Hematopoietic multipotent progenitor cell treated with erythropoietin and hydrocortisone succinate and interleukin-3 and kit ligand, for 17 days (in vitro differentiated cells): ENCODE measurements around the gene TRIM63.

ENCODE experiments used
- DNase-seq: peaks from one replicate; pipeline ENCODE4 v3.0.0-alpha.2; 2015; ENCODE audit warnings: low spot score

The TRIM63 gene

DNA sequence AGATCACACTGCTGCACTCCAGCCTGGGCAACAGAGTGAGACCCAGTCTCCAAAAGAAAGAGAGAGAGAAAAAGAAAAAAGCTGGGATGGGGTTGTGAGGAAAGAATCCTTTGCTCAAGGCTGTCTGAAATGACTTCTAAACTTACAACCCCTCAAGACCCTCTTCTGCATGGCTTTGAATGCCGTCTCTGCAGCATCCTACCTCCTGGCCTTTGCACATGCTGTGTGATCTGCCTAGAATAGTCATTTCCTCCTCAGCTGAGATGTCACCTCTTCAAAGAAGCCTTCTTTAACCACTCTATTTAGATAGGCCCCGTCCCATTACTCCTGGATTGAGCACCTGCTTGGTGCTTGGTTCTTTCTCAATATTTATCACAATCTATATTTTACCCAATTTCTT is 17.4 kb upstream of the TRIM63 start:
- no peak for DNase-seq

DNA sequence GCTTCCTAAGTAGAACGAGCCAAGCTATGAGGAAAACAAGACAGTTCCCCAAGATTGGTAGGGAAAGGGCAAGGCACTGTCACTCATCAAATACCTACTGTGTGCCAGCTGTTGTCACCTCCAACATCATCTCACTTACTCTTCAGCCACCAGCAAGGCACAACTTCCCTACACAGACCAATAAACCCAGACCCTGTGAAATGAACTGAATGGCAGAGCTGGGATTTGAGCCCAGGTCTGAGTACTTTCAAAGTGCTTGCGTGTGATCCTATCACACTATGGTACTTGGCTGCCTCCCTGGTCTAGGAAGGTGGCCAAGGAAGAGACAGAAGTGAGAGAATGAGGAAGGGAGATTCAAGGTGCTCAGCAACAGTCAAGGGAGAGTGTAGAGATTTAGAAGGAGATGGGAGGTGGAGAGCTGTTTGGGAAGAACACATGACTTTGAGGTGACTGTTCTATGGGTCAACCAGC is 16.7 kb upstream of the TRIM63 start:
- DNase-seq = no peak

DNA sequence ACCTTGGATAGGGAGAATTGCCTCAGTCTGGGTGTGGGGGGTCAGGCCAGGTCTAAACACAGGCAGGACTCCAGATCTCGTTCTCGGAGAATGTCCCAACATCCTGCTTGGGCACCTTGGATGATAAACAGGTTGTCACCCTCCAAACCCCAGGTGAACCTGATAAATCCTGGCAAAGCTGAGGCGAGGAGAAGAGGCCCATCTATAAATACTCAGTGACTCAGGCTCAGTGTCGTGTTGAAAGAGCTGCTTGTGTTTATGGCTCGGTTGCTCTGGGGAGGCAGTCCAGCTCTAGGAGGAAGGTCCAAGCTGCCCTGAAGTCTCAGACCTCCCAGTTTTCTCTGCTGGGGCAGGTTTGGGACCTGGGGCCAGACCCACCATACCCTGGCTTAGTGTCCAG is 15.8 kb upstream of the TRIM63 start:
- no peak for DNase-seq

DNA sequence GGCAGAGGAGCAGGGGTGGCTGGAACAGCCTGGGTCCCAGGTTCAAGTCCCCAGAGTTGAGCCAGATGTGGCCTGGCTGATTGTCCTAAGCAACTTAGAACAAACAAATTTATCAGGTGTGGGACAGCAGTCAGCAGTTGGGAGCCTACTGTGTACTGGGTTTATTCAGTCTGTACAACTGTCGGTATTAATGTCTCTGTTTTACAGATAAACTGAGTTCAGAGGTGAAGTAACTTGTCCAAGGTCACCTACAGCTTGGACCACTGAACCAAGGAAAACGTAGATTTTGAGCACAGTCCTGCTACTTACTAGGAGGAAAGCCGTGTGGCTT is 14.6 kb upstream of the TRIM63 start:
- no peak for DNase-seq

DNA sequence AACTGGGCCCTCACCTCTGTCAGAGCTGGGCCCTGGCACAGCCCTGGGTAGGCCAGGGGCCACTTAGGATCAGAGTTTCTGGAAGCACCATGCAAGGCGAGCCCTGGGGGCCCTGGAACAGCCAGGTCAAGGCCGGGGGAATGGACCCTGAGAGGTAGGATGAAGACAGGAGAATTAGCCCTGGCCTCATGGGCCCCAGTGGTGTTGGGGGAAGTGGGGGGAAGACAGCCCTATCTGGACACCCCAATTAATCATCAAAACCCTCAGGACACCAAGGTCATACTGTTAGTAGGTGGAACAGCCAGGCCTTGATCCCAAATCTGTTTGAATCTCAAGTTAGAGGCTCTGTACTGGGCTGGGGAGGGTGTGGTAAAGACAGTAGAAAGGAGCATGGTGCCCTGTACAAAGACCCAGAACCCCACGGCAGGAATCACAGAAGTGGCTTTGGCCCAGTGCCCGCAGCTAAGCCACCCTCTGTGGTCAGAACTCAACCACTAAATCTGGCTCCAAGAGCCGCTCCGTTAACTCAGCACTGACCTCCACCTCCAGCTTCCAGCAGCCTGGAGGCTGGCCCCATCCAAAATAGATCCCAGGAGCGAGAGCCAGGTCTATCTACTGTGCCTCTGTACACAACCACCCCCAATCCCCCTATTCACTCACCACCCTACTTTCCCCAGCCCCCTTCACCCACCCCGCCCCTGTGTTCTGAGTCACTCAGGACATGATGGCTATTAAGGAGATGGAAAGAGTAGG is 14.0 kb upstream of the TRIM63 start:
- no peak for DNase-seq

DNA sequence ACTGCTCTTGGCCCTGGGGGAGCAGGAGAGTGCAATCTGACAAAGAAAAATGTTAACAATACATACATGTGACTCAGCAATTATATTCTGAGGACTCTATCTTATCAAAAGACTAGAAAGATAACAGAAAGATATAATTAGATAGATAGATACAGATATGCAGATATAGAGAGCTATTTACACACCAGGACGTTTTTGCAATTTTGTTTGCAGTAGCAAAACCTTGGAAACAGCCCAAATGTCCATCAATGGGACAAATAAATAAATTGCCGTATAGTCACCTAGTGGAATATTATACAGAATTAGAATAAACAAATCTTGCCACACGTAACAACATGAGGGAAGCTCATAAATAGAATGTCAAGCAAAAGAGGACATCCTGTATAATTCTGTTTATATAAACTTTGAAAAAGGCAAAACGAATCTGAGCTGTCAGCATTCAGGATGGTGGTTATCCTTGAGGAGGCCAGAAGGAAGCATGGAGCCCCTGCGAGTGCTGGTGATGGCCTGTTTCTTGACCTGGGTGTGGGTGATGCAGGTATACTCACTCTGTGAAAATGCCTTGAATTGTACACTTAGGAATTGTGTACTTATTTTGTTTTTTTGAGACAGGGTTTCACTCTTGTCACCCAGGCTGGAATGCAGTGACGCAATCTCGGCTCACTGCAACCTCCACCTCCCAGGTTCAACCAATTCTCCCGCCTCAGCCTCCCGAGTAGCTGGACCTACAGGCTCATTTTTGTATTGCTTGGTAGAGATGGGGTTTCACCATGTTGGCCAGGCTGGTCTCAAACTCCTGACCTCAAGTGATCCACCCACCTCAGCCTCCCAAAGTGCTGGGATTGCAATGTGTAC is 12.8 kb upstream of the TRIM63 start:
- no peak for DNase-seq

DNA sequence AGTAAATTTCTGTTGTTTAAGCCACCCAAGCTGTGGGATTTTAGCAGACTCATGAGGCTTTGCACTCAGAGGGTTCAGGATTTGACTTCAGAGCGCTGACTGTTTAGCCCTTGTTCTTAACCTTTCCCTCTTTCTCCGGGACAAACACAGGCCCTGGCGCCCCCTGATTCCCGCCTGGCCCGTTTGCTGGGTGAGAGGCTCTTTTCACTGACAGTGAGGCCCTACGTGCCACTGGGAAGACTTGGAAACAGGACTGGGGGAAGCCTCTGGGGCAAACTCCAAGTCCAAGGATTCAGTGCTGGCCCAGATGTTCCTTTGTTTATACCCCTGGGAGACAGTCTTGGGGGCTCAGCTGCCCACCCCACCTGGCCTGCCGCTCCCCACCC is 11.7 kb upstream of the TRIM63 start:
- DNase-seq = no peak

DNA sequence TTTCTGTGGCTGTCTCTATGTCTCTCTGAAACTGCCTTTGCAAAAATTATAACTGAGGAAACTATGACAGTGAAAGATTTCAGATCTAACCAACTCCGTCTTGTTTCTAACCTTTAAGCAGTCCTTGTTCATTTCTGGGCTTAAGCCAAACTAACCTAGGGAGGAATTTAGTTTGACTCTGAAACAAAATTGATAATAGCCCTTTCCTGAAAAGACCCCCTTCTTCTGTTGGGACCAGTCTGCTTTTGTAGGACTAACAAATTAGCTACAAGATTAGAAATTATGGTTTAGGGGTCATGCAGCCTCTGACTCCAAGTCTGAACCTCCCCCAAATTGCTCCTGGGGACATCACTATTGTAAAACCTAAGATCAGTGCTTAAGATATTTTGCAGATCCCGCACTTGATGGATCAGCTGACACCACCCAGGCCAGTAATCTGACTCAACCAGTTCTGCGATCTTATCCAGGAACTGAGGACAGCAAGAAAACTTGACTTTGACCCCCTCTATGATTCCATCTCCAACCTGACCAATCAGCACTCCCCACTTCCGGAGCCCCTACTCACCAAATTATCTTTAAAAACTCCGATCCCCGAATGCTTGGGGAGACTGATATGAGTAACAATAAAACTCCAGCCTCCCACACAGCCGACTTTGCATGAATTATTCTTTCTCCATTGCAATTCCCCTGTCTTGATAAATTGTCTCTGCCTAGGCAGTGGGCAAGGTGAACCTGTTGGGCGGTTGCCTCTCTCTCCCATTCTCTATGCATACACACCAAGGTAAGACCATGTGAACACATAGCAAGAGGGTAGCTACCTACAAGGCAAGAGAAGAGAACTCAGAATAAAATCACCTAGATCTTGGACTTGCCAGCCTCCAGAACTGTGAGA is 11.1 kb upstream of the TRIM63 start:
- no peak for DNase-seq

DNA sequence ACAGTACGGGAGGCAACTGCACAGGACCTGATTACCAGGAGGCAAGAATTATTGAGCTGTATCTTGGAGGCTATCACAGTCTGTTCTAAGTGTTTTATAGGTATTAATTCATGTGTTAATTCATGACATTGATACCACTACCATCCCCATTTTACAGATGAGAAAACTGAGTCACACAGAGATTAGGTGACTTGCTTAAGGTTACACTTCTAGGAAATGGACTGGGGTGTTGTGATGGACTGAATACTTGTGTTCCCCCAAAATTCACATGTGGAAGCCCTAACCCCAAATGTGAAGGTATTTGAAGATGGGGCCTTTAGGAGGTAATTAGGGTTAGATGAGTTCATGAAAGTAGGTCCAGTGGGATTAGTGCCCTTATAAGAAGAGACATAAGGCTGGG is 10.1 kb upstream of the TRIM63 start:
- no peak for DNase-seq

DNA sequence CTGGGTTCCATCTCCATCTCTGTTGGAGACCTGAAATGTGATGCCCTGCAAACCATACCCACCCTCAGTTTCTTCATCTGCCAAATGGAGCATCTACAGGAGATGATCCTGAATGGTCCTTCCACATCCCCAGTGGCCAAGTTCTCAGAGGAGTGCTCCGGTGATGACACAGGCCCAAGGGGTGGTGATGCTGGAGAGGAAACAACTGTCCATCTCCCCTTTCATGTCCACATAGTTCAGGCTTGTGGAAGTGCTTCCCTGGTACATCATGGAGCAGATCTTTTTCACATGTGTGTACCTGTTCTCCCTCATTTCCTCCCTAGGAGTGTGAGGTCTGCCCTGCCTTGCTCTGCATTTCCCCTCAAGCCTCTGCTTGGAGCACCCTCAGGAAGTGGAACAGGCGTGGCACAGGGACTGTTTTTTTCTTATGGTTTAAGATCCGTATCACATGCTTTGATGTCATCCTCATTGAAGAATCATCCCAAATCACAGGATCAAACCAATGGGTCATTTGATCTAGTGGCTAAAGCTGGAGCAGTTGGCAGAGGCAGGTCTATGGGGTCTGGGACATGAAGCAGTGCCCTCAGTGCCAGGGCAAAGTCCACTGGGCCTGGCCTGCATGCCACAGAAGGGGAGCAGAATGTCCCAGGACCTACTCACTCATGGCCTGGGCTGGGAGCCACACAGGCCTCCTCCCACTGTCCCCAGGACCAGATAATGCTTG is 8.2 kb upstream of the TRIM63 start:
- no peak for DNase-seq

DNA sequence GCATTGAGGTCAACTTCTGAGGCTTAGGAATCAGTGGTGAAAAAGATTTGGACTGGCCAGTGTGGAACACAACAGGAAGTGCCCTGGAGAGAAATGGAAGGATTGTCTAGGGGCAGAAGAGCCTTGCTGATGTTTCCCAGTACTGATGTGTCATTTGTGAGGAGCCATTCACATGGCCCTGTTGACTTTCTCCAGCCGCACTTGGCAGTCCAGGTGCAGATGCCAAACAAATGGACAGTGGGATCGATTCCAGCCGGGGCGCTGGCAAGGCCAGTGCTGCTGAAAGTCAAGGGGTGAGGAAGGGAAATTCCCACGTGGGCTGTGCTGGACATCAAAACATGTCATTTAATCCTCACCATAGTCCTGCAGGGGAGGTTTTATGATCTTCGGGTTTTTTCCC is 4.9 kb upstream of the TRIM63 start:
- no peak for DNase-seq

DNA sequence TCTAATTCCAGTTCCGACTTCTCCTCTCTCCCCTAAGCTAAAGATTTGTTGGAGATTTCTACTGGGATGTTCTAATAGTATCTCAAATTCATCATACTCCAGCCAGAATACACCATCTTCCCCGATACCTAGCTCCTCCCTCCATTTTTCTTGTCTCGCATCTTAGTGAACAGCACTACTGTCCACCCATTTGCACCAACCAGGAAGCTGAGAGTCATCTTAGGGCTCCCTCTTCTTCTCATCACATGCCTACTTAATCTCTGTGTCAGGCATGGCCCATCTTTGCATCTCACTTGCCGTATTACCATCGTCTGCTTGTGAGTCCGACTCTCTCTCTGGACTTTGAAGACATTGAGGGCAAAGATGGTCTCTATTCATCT is 3.5 kb upstream of the TRIM63 start:
- no peak for DNase-seq

DNA sequence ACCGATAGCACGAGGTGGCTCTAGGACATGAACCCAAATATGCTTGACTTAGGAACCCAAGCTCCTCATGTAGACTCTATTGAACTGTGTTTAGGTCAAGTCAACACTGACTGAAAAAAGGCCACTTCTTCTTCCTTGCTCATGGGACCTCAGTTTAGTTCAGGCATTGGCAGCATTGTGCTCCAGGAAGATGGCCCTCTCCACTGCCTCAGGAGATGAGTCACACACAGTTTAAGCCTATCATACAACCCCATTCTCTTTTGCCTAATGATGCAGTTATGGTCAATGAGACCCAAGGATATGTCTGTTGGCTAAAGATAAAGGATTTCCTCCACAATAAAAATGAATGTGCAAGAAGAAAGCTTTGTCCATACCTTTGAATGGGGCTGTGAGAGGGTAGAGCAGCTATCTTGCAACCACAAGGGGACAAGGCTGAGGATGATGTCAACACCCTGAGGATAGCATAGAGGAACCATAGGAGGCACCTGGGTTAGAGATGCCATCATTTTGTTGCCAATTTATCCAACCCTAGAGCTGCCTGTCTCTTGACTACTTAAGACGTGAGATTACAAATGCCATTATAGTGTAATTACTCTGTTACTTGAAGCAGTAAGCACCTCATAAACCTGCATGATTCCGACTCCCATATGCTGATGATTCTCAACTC is 3.0 kb upstream of the TRIM63 start:
- peak; percentile 17 for DNase-seq

DNA sequence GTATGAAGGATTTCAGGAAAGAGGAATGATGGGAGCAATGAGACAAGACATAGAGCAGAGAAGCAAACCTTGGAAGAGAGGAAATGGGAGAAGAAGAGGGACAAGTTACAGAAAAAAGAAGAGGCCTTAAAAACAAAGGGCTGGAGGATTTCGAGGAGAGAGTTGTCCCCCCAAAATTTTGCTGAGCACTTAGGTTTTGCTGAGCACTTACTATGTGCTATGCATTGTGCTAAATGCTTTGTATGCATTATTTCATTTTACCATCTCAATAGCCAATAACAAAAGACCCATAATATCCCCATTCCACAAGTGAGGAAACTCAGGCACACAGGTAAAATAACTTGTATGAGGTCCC is 2.5 kb upstream of the TRIM63 start:
- DNase-seq = no peak

DNA sequence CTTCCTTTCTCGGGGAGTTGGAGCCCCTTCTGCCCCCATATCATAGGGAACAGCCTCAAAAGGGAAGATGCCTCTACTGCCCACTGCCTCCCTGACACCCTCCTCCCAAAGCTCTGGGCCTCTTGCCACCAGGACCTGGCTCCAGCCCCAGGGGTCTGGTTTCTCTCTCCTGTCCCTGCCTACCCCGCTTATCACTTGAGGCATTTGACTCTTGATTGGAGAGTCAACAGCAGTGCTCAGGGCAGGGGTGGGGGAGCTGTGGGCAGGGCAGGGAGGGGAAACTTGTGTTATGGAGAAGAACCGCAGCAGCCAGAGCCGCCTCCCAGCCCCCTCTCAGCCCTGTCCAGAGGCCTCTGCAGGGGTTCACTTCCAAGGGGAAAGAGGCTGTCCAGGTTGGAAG is 573 bp downstream of the TRIM63 start:
- no peak for DNase-seq

DNA sequence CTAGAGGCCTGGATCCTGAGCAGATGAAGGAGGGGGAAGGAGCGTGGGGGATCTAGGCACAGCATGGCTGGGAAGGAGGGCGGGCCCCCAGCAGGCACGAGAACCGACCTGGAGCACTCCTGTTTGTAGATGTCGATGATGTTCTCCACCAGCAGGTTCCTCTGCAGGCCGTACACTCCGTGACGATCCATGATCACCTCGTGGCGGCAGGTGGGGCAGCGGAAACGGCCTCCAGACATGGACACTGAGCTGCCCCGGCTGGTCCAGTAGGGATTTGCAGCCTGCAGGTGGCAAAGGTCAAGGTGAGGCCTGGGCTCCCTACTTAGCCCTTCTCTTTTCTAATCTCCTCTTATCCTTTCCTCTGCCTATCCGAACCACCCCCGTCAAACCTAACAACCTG is 1.3 kb downstream of the TRIM63 start:
- DNase-seq = no peak

DNA sequence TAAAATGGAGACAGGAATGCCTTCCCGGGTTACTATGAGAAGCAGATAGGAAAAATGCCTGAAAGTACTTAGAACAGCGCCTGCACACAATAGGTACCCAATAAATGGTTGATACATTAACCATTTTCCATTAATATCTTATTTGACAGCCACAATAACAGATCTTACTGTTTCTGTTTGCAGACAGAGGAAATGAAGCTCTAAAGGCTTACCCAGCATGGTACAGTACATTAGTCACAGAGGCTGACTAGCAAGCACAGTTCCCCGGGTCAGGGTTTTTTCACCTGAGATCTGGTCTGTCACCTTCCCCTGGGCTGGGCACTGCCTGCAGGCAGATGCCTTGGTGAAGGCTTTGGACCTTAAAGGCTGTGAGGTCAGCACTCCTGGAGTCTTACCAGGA is 2.9 kb downstream of the TRIM63 start:
- DNase-seq = no peak

DNA sequence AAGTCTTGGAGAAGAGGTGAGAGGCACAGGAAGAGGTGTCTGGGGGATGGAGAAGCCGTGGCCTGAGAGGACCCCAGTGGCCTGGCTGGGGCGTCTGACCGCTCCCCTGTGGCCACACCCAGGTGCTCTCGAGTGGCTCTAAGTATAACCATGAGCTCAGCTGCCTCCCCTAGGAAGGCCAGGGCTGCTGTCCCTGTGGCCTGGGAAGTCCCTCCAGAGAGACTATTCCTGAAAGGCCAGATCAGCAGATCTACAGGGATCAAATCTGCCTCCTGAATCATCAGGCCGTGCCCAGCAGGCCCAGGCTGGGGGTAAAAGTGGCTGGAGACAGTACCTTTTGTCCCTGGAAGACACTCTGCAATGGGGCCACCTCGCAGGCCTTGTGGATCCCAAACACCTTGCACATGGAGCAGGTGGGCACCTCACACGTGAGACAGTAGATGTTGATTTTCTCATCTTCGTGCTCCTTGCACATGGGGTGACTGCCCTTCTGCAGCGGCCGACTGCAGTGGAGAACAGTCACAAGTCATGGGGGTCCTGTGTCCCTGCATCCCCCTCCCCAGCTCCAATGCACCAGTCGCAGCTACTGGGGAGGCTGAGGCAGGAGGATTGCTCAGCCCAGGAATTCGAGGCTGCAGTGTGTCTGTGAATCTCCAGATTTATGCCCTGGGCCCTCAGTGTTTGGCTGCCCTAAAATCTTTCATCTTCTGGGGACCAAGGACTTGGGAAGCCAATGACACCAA is 6.4 kb downstream of the TRIM63 start:
- DNase-seq = no peak

DNA sequence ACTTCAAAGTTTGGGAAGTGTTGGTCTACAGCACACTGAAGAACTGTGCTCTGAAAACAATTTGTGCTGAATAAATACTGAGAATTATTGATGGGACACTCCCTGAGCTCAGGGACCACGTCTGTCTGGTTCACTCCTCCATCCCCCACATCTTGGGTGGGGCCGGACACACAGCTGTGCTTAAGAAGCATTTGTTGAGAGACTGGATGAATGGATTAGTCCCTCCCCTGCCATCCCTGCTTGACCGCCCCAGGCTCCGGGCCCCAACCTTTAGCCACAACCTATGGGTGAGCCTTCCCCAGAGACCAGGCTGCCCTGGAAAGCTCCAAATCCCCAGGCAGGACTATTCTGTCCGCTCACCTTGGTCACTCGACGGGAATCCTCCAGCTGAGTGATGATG is 7.5 kb downstream of the TRIM63 start:
- no peak for DNase-seq

DNA sequence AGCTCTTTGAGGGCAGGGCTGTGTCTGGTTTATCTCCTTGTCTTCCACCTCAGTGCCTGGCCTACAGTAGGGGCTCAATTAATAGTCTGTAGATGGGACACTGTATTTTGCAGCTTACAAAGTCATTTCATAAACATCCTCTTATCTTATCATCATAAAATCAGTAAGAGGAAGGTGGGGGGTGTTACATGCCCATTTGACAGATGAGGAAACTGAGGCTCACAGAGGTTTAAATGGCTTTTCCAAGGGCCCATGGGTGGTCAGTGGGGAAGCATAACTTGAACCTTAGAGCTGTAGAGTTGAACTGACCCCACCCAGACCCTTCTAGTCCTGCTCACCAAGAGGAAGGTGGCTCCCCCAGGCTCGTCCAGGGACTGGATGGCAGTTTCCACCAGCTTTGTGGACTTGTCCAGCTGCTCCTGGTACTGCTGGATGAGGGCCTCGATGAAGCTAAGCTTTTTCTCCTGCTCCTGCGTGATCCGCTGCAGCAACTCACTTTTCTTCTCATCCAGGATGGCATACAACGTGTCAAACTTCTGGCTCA is 9.3 kb downstream of the TRIM63 start:
- DNase-seq = no peak

DNA sequence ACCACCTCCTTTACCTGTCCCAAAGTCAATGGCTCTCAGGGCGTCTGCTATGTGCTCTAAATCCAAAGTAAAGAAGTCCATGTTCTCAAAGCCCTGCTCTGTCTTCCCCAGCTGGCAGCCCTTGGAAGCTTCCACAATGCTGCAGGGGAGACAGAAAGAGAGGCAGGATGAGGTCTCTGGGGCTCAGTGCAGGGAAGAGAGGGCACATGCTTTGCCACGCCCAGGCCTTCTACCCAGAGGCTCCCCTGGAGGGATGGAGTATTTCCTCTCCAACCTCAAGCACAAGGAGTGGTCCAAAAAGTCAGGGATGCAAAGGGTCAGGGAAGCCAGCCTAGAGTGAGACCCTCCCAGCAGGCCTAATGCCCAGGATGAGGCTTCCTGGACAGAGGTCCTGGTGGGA is 10.2 kb downstream of the TRIM63 start:
- no peak for DNase-seq
